Astrocyte of the spinal cord (primary cell): ENCODE measurements around the gene INCA1.
"Not testable (repeated sequence)": the region's sequence is repeated elsewhere in the genome, so short reads cannot be mapped to it uniquely, and the experiment has no call there.

Experiments
- DNase-seq: peaks from one replicate; pipeline ENCODE4 v3.0.0; 2011; ENCODE audit warnings: low read depth, low spot score
- H3K4me3 ChIP-seq: 2 replicates; pipeline ENCODE4 v1.5.1; 2011; ENCODE audit warnings: low read depth, mild to moderate bottlenecking, low read length, moderate library complexity
- in situ Hi-C: cut with HindIII; loops from 2 replicates; pipeline ENCODE4 v1.10.0; 2017; ENCODE audit warnings: low sequenced_read_pairs
- TF ChIP-seq, protein P1 (sequence below): IDR thresholded peaks from 2 replicates; pipeline ENCODE4 v1.5.1; 2012; ENCODE audit warnings: low read depth, mild to moderate bottlenecking, low read length, inconsistent platforms

INCA1 gene

DNA sequence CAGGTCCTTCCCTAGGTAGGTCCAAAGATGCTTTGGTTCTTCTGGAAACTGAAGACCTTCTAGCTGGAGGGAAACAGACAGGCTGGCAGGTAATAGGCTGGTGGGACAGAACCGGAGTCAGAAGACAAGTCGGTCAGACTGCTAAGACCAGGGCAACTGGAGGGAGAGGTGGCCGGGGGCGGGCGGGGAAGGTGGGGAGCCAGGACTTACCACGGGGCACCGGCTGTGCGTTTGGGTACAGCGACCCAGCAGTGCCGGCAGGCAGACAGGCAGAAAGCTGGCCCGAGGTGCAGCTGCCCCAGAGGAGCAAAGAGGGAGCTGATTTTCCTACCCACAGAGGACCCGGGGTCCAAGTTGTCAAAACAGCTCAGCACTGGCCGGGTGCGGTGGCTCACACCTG is 37.3 kb upstream of the INCA1 start:
- no peak for DNase-seq
- TF ChIP-seq, protein P1, sequence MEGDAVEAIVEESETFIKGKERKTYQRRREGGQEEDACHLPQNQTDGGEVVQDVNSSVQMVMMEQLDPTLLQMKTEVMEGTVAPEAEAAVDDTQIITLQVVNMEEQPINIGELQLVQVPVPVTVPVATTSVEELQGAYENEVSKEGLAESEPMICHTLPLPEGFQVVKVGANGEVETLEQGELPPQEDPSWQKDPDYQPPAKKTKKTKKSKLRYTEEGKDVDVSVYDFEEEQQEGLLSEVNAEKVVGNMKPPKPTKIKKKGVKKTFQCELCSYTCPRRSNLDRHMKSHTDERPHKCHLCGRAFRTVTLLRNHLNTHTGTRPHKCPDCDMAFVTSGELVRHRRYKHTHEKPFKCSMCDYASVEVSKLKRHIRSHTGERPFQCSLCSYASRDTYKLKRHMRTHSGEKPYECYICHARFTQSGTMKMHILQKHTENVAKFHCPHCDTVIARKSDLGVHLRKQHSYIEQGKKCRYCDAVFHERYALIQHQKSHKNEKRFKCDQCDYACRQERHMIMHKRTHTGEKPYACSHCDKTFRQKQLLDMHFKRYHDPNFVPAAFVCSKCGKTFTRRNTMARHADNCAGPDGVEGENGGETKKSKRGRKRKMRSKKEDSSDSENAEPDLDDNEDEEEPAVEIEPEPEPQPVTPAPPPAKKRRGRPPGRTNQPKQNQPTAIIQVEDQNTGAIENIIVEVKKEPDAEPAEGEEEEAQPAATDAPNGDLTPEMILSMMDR, result no peak
- in situ Hi-C loops, result no loop called here
- H3K4me3 ChIP-seq, result no peak overlapping the region

DNA sequence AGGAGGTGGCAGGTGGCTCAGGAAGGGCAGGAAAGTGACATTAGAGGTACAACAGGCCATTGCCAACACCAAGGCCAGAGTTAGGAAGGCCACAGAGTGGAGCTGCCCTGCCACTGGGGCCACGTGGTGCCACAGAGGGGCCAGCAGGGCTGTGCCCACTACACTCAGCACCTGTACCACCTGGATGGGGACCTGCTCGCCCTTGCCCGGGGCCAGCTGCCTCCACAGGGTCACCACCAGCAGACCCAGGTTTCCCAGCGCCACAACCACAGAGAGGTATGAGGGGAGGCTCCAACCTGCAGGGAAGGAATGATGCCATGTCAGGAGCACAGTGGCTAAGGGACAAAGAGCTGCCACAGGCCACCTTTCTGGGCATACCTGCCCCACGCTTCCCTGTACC is 36.7 kb upstream of the INCA1 start:
- in situ Hi-C loops, result no loop called here

DNA sequence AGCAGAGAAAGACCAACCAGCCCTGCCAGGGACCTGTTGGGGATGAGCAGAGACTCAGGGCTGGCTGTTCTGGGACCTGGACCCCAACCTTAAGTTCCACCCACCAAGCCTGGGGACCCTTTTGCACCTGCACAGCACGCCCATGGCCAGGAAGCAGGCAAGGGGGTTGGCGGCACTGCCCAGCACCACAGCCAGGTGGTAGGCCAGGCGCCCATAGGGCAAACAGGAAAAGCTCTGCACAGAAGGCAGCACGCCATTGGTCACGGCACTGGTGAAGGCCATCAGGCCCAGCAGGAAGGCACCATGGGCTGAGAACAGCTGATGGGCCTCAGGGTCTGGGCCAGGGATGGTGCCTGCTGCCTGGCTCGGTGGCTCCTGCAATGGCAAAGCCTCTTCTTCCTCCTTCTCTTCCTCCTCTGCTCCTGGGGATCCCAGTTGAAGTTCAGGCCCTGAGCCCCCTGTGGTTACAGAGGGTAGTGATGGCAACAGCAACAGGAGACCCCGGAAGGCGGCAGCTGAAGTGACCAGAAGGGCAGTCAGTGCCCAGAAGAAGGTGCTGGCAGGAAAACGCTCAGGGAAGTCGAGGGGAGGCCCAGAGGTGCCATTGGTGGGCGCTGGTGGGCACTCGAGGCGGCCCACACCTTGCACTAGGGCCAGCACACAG is 36.2 kb upstream of the INCA1 start:
- DNase-seq, result no peak
- H3K4me3 ChIP-seq, result no peak overlapping the region
- TF ChIP-seq, protein P1, result no peak
- in situ Hi-C loops, result no loop called here

More for the DNA sequence above, 36.7 kb upstream of the INCA1 start:
- no peak overlapping the region for H3K4me3 ChIP-seq
- TF ChIP-seq, protein P1, result no peak
- no peak for DNase-seq

DNA sequence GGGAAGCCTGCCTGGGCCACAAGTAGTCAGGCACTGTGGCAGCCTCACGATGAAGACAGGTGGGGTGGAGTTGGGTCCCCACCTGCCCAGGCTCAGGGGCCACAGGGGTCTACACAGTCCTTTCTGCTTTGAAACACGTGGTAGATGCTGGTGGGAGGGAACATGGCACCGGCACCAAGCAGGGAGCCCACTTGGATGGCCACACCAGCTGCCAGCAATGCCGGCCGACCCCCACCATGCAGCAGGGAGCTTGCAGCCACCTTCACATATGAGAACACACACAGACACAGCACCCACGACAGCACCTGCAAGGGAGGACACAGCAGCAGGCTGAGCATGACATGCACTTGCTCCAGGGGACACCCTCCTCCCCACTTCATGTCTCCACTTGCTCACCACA is 35.5 kb upstream of the INCA1 start:
- TF ChIP-seq, protein P1, result no peak
- no peak overlapping the region for H3K4me3 ChIP-seq
- in situ Hi-C loops, result no loop called here
- no peak for DNase-seq

DNA sequence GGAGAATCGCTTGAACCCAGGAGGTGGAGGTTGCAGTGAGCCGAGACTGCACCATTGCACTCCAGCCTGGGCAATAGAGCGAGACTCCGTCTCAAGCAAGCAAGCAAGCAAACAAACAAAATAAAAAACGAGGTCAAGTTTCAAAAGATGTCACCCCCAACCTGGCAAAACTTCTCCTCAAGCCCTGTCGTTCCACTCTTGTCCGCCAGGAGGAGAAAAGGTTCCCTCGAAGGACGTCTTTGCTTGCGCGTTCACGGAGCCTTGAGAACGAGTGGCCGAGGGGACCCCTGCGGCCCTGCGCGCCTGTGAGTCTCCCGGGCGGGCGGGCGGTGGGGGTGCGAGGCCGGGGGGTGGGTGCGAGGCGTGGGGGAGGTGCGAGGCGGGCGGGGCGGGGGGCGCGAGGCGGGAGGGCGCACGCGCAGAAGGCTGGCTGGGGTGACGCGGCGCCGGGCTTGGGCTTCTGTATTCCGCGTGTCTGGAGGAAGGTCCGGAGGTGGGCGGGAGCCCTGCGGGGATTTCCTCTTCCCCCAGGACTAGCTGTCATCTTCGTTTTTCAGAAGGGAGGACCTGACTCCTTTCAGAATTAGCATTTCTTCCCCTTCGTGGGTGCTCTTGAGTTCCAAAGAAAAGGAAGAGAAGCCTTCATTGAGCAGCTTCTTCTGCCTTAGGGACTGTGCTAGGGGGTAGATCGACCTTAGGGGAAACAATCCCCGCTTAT is 34.2 kb upstream of the INCA1 start:
- in situ Hi-C loops, result no loop called here
- TF ChIP-seq, protein P1, result peak; percentile 85
- H3K4me3 ChIP-seq, result peak overlapping the region; percentile 14
- peak; percentile 70 for DNase-seq

DNA sequence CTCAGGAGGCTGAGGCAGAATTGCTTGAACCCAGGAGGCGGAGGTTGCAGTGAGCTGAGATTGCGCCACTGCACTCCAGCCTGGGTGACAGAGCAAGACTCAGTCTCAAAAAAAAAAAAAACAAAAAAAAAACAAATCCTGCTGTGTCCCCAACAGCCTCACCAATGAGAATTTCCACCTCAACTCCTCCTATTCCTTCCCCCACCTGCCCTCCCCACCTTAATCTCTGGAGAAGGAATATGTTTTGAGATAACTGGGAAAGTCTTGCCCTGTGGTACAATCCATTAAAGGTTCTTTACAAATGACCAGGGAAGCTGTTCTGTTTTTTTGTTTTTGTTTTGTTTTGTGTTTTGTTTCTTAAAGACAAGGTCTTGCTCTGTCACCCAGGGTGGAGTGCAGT is 32.8 kb upstream of the INCA1 start:
- in situ Hi-C loops, H3K4me3 ChIP-seq, DNase-seq: not testable (repeated sequence)

DNA sequence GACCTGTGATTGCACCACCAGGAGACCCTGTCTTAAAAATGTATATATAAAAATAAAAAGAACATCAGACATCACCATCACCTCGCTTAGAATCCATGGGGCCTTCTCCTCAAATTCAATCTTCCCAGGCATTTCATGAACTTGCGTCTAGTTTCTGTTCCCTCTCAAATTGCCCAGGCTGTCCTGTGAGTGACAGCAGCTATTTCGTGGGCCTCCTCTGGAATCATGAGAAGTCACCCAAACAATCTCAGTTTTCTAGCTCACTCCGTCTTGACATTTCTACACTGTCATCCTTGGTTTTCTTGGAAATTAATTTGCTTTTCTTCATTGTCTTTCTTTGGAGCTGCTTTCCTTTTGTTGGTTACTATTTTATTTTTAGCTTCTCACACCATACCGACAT is 30.6 kb upstream of the INCA1 start:
- no peak for DNase-seq
- H3K4me3 ChIP-seq, result no peak overlapping the region
- in situ Hi-C loops, result no loop called here
- TF ChIP-seq, protein P1, result no peak
